Peyer's patch (tissue), 4 donors: Measurements from ENCODE around the gene EXOSC2.

Source experiments
- CTCF ChIP-seq, 6 experiments: fragments of 450-650 bp in 4 of 6; fragments of 200-600 bp in 2 of 6; sonication (generic) in 1 of 6; IDR thresholded peaks; one replicate each; pipeline ENCODE4 v1.5.1; 2017 to 2019; ENCODE audit warnings: antibody characterized with exemption in 6 of 6, mild to moderate bottlenecking in 3 of 6, moderate library complexity in 1 of 6
- POLR2A ChIP-seq, 2 donors: fragments of 450-650 bp; IDR thresholded peaks; one replicate each; pipeline ENCODE4 v1.5.1; 2017; ENCODE audit warnings: antibody characterized with exemption in 2 of 2, mild to moderate bottlenecking in 2 of 2, moderate library complexity in 2 of 2

- TF ChIP-seq CTCF (IDR thresholded peaks at IDR 0.05) (no peak), POLR2A (IDR thresholded peaks at IDR 0.05) (no peak)
Measured at GRCh38 chr9:130732793-130733221, 39.2 kb downstream of the EXOSC2 start.
